B cell (primary cell): ENCODE measurements around the gene NMNAT3. TPM values are rescaled to one million over a fixed set of nuclear protein-coding genes. Genes with fewer than 3 reads are reported as not detected.

Source experiments
- ATAC-seq: fragments of 200-7000 bp; cut with Tn5 transposase; one replicate; pipeline ENCODE4 v1.10.0; 2021; ENCODE audit warnings: low read depth, mild to moderate bottlenecking, moderate number of reproducible peaks, moderate library complexity
- CTCF ChIA-PET: fragments of 350-600 bp; sonication (Branson Sonifier 250); formaldehyde crosslinking; loops from one replicate; lab custom pipeline; 2021; ENCODE audit warnings: antibody characterized with exemption, inconsistent platforms; lab: Charles Lee
- POLR2A ChIA-PET: fragments of 350-600 bp; sonication (Branson Sonifier 250); formaldehyde crosslinking; loops from one replicate; lab custom pipeline; 2021; ENCODE audit warnings: antibody characterized with exemption; lab: Charles Lee
- DNase-seq: peaks from one replicate; pipeline ENCODE4 v3.0.0; 2013
- H2AFZ ChIP-seq: 2 replicates; pipeline ENCODE4 v1.6.1; 2012; ENCODE audit warnings: mild to moderate bottlenecking, low read depth, low read length; ENCODE audit not compliant: insufficient read depth, poor library complexity, severe bottlenecking
- H3K27ac ChIP-seq, 2 donors: 1 replicate in 1 of 2; 2 replicates in 1 of 2; pipeline ENCODE4 v1.5.1; 2012 to 2013; ENCODE audit warnings: low read length in 2 of 2, mild to moderate bottlenecking in 2 of 2, moderate library complexity in 1 of 2
- H3K27me3 ChIP-seq, 4 experiments: fragments of 200-600 bp in 1 of 4; sonication (generic) in 1 of 4; replicated peaks in 1 of 4; 1 replicate in 2 of 4; 2 replicates in 2 of 4; pipeline versions ENCODE4 v1.6.1 to v1.7.0; 2013 to 2016; ENCODE audit warnings: low read length in 3 of 4, mild to moderate bottlenecking in 2 of 4, mixed read lengths in 1 of 4, moderate library complexity in 1 of 4; ENCODE audit not compliant: insufficient read depth in 4 of 4, control insufficient read depth in 3 of 4; ENCODE audit errors: control extremely low read depth in 1 of 4
- H3K36me3 ChIP-seq, 2 experiments: replicated peaks in 1 of 2; 1 replicate in 1 of 2; 2 replicates in 1 of 2; pipeline versions ENCODE4 v1.6.1 to v1.7.1; 2013; ENCODE audit warnings: low read length in 1 of 2; ENCODE audit not compliant: insufficient read depth in 2 of 2, control insufficient read depth in 1 of 2; ENCODE audit errors: control extremely low read depth in 1 of 2, extremely low read depth in 1 of 2
- H3K4me1 ChIP-seq, 2 donors: fragments of 200-600 bp in 1 of 2; sonication (generic) in 1 of 2; 1 replicate in 1 of 2; 2 replicates in 1 of 2; pipeline versions ENCODE4 v1.5.1 to v1.6.1; 2013 to 2017; ENCODE audit warnings: low read length in 2 of 2; ENCODE audit not compliant: control insufficient read depth in 2 of 2, insufficient read depth in 2 of 2
- H3K4me2 ChIP-seq: replicated peaks from 2 replicates; pipeline ENCODE3; 2012; ENCODE audit warnings: mild to moderate bottlenecking, low read depth, low read length; ENCODE audit not compliant: poor library complexity, severe bottlenecking
- H3K4me3 ChIP-seq, 5 experiments: fragments of 200-600 bp in 1 of 5; sonication (generic) in 1 of 5; 1 replicate in 3 of 5; 2 replicates in 2 of 5; pipeline versions ENCODE4 v1.5.1 to v1.7.0; 2011 to 2016; ENCODE audit warnings: low read length in 4 of 5, mild to moderate bottlenecking in 4 of 5, low read depth in 2 of 5, control low read depth in 1 of 5, moderate library complexity in 1 of 5; ENCODE audit not compliant: insufficient read depth in 1 of 5; ENCODE audit errors: control extremely low read depth in 1 of 5, extremely low read depth in 1 of 5
- H3K79me2 ChIP-seq: fragments of 200-600 bp; sonication (generic); one replicate; pipeline ENCODE4 v1.6.0; 2016; ENCODE audit warnings: low read length; ENCODE audit not compliant: control insufficient read depth, insufficient read depth
- H3K9ac ChIP-seq: fragments of 200-600 bp; sonication (generic); 2 replicates; pipeline ENCODE4 v1.6.1; 2017; ENCODE audit warnings: mild to moderate bottlenecking, low read length, moderate library complexity
- H3K9me3 ChIP-seq, 3 donors: one replicate each; pipeline versions ENCODE4 v1.6.1 to v1.7.1; 2013; ENCODE audit warnings: low read length in 2 of 3; ENCODE audit not compliant: control insufficient read depth in 2 of 3, insufficient read depth in 1 of 3; ENCODE audit errors: control extremely low read depth in 1 of 3
- H4K20me1 ChIP-seq: 2 replicates; pipeline ENCODE4 v1.6.0; 2012; ENCODE audit warnings: mild to moderate bottlenecking, low read length; ENCODE audit not compliant: insufficient read depth, control insufficient read depth, poor library complexity, severe bottlenecking
- H3K27ac Mint-ChIP-seq: one replicate; pipeline ENCODE4 v1.8.0; 2021; ENCODE audit warnings: mixed read lengths
- H3K27me3 Mint-ChIP-seq: one replicate; pipeline ENCODE4 v1.8.0; 2021; ENCODE audit warnings: mixed read lengths
- H3K4me1 Mint-ChIP-seq: one replicate; pipeline ENCODE4 v1.8.0; 2021; ENCODE audit warnings: mixed read lengths
- H3K4me3 Mint-ChIP-seq: one replicate; pipeline ENCODE4 v1.8.0; 2021; ENCODE audit warnings: mixed read lengths
- H3K9me3 Mint-ChIP-seq: one replicate; pipeline ENCODE4 v1.8.0; 2022; ENCODE audit warnings: mixed read lengths; ENCODE audit not compliant: insufficient read depth
- EZH2 ChIP-seq: IDR thresholded peaks from 2 replicates; pipeline ENCODE4 v1.6.1; 2012; ENCODE audit warnings: borderline replicate concordance, low read depth, mild to moderate bottlenecking, moderate library complexity, low read length; ENCODE audit not compliant: insufficient read depth, poor library complexity, severe bottlenecking
- WGBS: methylation state at CpG from one replicate; pipeline ENCODE4 v1.1.5; 2013; ENCODE audit warnings: missing lambda C conversion rate; ENCODE audit not compliant: insufficient coverage; 5-methylcytosine and 5-hydroxymethylcytosine counted together
- intact Hi-C: fragments of 100-400 bp; cut with micrococcal nuclease; formaldehyde crosslinking; loops from one replicate; pipeline ENCODE4 v1.10.0; 2022
- polyA plus RNA-seq: library from polyadenylated mRNA; depleted of rRNA; stranded (reverse); fragments of >200 nt; gene quantifications from 2 replicates; pipeline ENCODE4 v1.2.3, GENCODE V29; 2012
- total RNA-seq, 2 donors: library from RNA; stranded (reverse); fragments of 120-200 nt in 1 of 2; gene quantifications; 1 replicate in 1 of 2; 2 replicates in 1 of 2; pipeline versions ENCODE4 v1.2.3 to v1.2.4, GENCODE V29; 2013 to 2022
- TF ChIP-seq, protein P1 (sequence below): fragments of 200-600 bp; IDR thresholded peaks from one replicate; pipeline ENCODE4 v1.8.0; 2022; ENCODE audit warnings: antibody characterized with exemption, mild to moderate bottlenecking

Gene NMNAT3
- total and polyA plus RNA-seq, 2 donors (not counting 1 experiment from before 2014, with no cell fraction given) = 1.9 to 3.3 TPM

DNA sequence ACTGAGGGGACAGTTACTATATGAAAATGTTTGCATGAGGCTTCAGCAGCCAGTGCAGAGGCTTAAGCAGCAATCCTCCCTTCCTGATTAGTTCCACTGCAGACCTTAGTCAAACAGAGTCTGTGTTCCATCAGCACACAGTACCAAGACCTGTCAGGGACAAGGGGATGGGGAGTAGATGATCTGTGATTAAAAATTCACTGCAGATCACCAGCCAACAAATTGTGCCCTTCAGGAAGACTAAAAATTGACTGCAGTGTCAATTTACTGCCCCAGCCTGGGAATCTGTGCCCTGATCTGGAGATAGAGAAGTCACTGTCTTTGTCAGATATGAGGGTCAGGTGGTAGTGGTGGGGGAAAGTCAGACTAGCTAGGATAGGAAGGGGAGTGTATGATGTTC is 13.8 kb upstream of the NMNAT3 start:
- no peak overlapping the region for H3K4me3 Mint-ChIP-seq
- DNase-seq (no peak), ATAC-seq (no peak)
- peaks cover 11% of the 10 kb centered on the region for H3K27me3 Mint-ChIP-seq
- ChIA-PET POLR2A (no interaction called here), CTCF (no interaction called here)
- Histone ChIP-seq H3K4me3 (no peak overlapping the region), H3K36me3 (no peaks in the 10 kb centered on the region), H3K9ac (no peak overlapping the region), H3K27me3 (peaks cover 0 to 3% (median 0%) of the 10 kb centered on the region in 4 experiments), H3K4me1 (no peaks in the 10 kb centered on the region), H3K27ac (no peak overlapping the region), H4K20me1 (no peaks in the 10 kb centered on the region), H3K4me2 (no peak overlapping the region), H3K9me3 (no peaks in the 10 kb centered on the region), H2AFZ (no peak overlapping the region), H3K79me2 (no peaks in the 10 kb centered on the region)
- intact Hi-C loops = no loop called here
- TF ChIP-seq, protein P1, sequence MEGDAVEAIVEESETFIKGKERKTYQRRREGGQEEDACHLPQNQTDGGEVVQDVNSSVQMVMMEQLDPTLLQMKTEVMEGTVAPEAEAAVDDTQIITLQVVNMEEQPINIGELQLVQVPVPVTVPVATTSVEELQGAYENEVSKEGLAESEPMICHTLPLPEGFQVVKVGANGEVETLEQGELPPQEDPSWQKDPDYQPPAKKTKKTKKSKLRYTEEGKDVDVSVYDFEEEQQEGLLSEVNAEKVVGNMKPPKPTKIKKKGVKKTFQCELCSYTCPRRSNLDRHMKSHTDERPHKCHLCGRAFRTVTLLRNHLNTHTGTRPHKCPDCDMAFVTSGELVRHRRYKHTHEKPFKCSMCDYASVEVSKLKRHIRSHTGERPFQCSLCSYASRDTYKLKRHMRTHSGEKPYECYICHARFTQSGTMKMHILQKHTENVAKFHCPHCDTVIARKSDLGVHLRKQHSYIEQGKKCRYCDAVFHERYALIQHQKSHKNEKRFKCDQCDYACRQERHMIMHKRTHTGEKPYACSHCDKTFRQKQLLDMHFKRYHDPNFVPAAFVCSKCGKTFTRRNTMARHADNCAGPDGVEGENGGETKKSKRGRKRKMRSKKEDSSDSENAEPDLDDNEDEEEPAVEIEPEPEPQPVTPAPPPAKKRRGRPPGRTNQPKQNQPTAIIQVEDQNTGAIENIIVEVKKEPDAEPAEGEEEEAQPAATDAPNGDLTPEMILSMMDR = no peak
- no peak for TF ChIP-seq EZH2
- H3K4me1 Mint-ChIP-seq = no peaks in the 10 kb centered on the region
- H3K27ac Mint-ChIP-seq = no peak overlapping the region
- H3K9me3 Mint-ChIP-seq = no peaks in the 10 kb centered on the region

DNA sequence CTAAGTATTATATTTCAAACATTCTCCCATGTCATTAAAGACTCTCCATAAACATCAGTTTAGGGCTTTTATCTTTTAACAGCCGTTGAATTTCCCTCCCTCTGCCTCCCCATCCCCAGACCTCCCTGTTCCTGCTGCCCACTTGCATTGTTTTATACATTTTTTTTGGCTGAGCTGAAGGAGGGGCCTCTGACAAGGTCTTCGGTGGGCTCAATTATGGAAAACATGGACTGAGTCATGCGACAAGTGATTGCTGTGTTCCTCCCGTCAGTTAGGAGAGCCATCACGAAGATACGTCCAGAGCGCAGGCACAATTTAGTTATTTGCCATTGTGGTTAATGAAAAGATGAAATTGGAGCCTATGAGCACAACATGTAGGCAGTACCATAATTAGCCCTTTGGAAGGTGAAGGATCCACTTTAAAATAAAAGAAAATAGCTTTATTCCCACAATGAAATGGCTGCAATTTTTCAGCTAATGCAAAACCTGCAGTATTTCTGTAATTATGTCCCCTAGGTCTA is 12.0 kb upstream of the NMNAT3 start:
- intact Hi-C loops = no loop called here
- H3K4me3 ChIP-seq = no peak overlapping the region
- CTCF ChIA-PET = no interaction called here
- Mint-ChIP-seq H3K27ac (no peak overlapping the region), H3K4me3 (no peak overlapping the region), H3K4me1 (no peaks in the 10 kb centered on the region), H3K27me3 (peaks cover 19% of the 10 kb centered on the region), H3K9me3 (no peaks in the 10 kb centered on the region)
- WGBS = 95% methylated on average over 7 of the region's 7 CpGs
- no peak overlapping the region for H3K4me2 ChIP-seq
- H3K36me3 ChIP-seq = no peaks in the 10 kb centered on the region
- POLR2A ChIA-PET = no interaction called here
- peaks cover 0 to 7% (median 0%) of the 10 kb centered on the region in 4 experiments for H3K27me3 ChIP-seq
- TF ChIP-seq EZH2 = no peak
- TF ChIP-seq, protein P1 = no peak
- DNase-seq (no peak), ATAC-seq (no peak)
- H3K27ac ChIP-seq = no peak overlapping the region
- no peaks in the 10 kb centered on the region for H3K9me3 ChIP-seq
- no peak overlapping the region for H3K9ac ChIP-seq
- H2AFZ ChIP-seq = no peak overlapping the region
- H4K20me1 ChIP-seq = no peaks in the 10 kb centered on the region
- H3K79me2 ChIP-seq = no peaks in the 10 kb centered on the region
- no peaks in the 10 kb centered on the region for H3K4me1 ChIP-seq
